Neural progenitor cell (in vitro differentiated cells): Measurements from ENCODE around the gene SLC35A5. TPM values are rescaled to one million over a fixed set of nuclear protein-coding genes. Genes with fewer than 3 reads are reported as not detected.
"Not testable (repeated sequence)": the region's sequence is repeated elsewhere in the genome, so short reads cannot be mapped to it uniquely, and the experiment has no call there.

Experiments used
- DNase-seq: peaks from one replicate; pipeline ENCODE4 v3.0.0-alpha.2; 2016; ENCODE audit warnings: low spot score
- H2AFZ ChIP-seq: fragments of 200-600 bp; sonication (generic); replicated peaks from 2 replicates; pipeline ENCODE4 v1.6.1; 2016; ENCODE audit warnings: antibody characterized with exemption
- H3F3A ChIP-seq: fragments of 200-600 bp; sonication (generic); 2 replicates; pipeline ENCODE4 v1.6.1; 2016; ENCODE audit warnings: antibody characterized with exemption, low read depth
- H3K27ac ChIP-seq: fragments of 200-600 bp; sonication (generic); 2 replicates; pipeline ENCODE4 v1.5.1; 2016; ENCODE audit warnings: mild to moderate bottlenecking
- H3K27me3 ChIP-seq: fragments of 200-600 bp; sonication (generic); 2 replicates; pipeline ENCODE4 v1.6.1; 2016; ENCODE audit warnings: mild to moderate bottlenecking, moderate library complexity
- H3K36me3 ChIP-seq: fragments of 200-600 bp; sonication (generic); 2 replicates; pipeline ENCODE4 v1.5.1; 2016
- H3K4me1 ChIP-seq: fragments of 200-600 bp; sonication (generic); 2 replicates; pipeline ENCODE4 v1.6.1; 2016; ENCODE audit warnings: mixed run types
- H3K4me2 ChIP-seq: fragments of 200-600 bp; sonication (generic); 2 replicates; pipeline ENCODE4 v1.6.1; 2016
- H3K4me3 ChIP-seq: fragments of 200-600 bp; sonication (generic); 2 replicates; pipeline ENCODE4 v1.5.1; 2016
- H3K79me2 ChIP-seq: fragments of 200-600 bp; sonication (generic); 2 replicates; pipeline ENCODE4 v1.6.1; 2016; ENCODE audit warnings: low read depth
- H3K9ac ChIP-seq: fragments of 200-600 bp; sonication (generic); 2 replicates; pipeline ENCODE4 v1.6.1; 2016
- H3K9me3 ChIP-seq: fragments of 200-600 bp; sonication (generic); 2 replicates; pipeline ENCODE4 v1.5.1; 2016; ENCODE audit warnings: low read depth
- H4K20me1 ChIP-seq: fragments of 200-600 bp; sonication (generic); 2 replicates; pipeline ENCODE4 v1.6.1; 2016; ENCODE audit warnings: low read depth
- H3K27ac Mint-ChIP-seq: 3 replicates; pipeline ENCODE4 v1.8.0; 2021; ENCODE audit warnings: mixed read lengths
- H3K27me3 Mint-ChIP-seq: 2 replicates; pipeline ENCODE4 v1.8.0; 2022; ENCODE audit warnings: low read depth, mild to moderate bottlenecking, inconsistent platforms, moderate library complexity, mixed read lengths; ENCODE audit not compliant: insufficient read depth
- H3K36me3 Mint-ChIP-seq: 3 replicates; pipeline ENCODE4 v1.8.0; 2021; ENCODE audit warnings: mixed read lengths
- H3K4me1 Mint-ChIP-seq: 3 replicates; pipeline ENCODE4 v1.8.0; 2021; ENCODE audit warnings: mixed read lengths
- H3K4me3 Mint-ChIP-seq: 3 replicates; pipeline ENCODE4 v1.8.0; 2021; ENCODE audit warnings: mild to moderate bottlenecking, moderate library complexity, mixed read lengths
- H3K9me3 Mint-ChIP-seq: 3 replicates; pipeline ENCODE4 v1.8.0; 2020; ENCODE audit warnings: mixed read lengths
- CTCF ChIP-seq: fragments of 200-600 bp; sonication (generic); IDR thresholded peaks from 2 replicates; pipeline ENCODE4 v1.5.1; 2017; ENCODE audit warnings: antibody characterized with exemption, mild to moderate bottlenecking
- EZH2 ChIP-seq: fragments of 200-600 bp; sonication (generic); IDR thresholded peaks from 2 replicates; pipeline ENCODE4 v1.6.1; 2017; ENCODE audit warnings: antibody characterized with exemption, mild to moderate bottlenecking, moderate library complexity
- EZH2phosphoT487 ChIP-seq: fragments of 200-600 bp; sonication (generic); IDR thresholded peaks from 2 replicates; pipeline ENCODE4 v1.6.1; 2017; ENCODE audit warnings: antibody characterized with exemption
- total RNA-seq: library from RNA; depleted of rRNA; stranded (reverse); fragments of >200 nt; gene quantifications from 2 replicates; pipeline ENCODE4 v1.2.3, GENCODE V29; 2015; ENCODE audit warnings: low replicate concordance

The SLC35A5 gene
- total RNA-seq, 1 donor from 2014 or later, result 59.7 TPM

- H3K4me1 Mint-ChIP-seq, result no peaks in the 10 kb centered on the region
- H3K9ac ChIP-seq, result no peak overlapping the region
- H3K4me2 ChIP-seq, result no peak overlapping the region
- peaks cover 2% of the 10 kb centered on the region for H3K27me3 Mint-ChIP-seq
- no peaks in the 10 kb centered on the region for H3F3A ChIP-seq
- H4K20me1 ChIP-seq, result no peaks in the 10 kb centered on the region
- no peaks in the 10 kb centered on the region for H3K9me3 Mint-ChIP-seq
- H3K4me3 ChIP-seq, result no peak overlapping the region
- no peaks in the 10 kb centered on the region for H3K4me1 ChIP-seq
- no peak overlapping the region for H3K27ac Mint-ChIP-seq
- no peaks in the 10 kb centered on the region for H3K36me3 ChIP-seq
- H3K79me2 ChIP-seq, result no peaks in the 10 kb centered on the region
- no peaks in the 10 kb centered on the region for H3K27me3 ChIP-seq
- H3K36me3 Mint-ChIP-seq, result peaks cover 4% of the 10 kb centered on the region
- H2AFZ ChIP-seq, result no peak overlapping the region
- no peak overlapping the region for H3K4me3 Mint-ChIP-seq
- no peak overlapping the region for H3K27ac ChIP-seq
- DNase-seq, result peak; percentile 69
- no peaks in the 10 kb centered on the region for H3K9me3 ChIP-seq
- TF ChIP-seq EZH2, result no peak
- TF ChIP-seq EZH2phosphoT487, result no peak
- TF ChIP-seq CTCF, result peak; percentile 81
These were observed 42.3 kb upstream of the SLC35A5 start for GRCh38 chr3:112519424-112520001.

- H3K4me3 Mint-ChIP-seq, H3F3A ChIP-seq, H3K4me2 ChIP-seq, H2AFZ ChIP-seq, H3K9me3 Mint-ChIP-seq, H3K4me3 ChIP-seq, H3K4me1 ChIP-seq, DNase-seq, H3K79me2 ChIP-seq, H3K27ac Mint-ChIP-seq, H4K20me1 ChIP-seq, H3K36me3 ChIP-seq, H3K9ac ChIP-seq, H3K27me3 ChIP-seq, H3K27me3 Mint-ChIP-seq, H3K9me3 ChIP-seq, H3K27ac ChIP-seq, H3K4me1 Mint-ChIP-seq: not testable (repeated sequence)
- H3K36me3 Mint-ChIP-seq, result peaks cover 15% of the 10 kb centered on the region
These were observed 37.7 kb upstream of the SLC35A5 start for GRCh38 chr3:112524127-112524526.

GRCh38 chr3:112530573-112530972, 31.3 kb upstream of the SLC35A5 start:
- H3F3A ChIP-seq, result peaks cover 7% of the 10 kb centered on the region
- H3K4me3 ChIP-seq, result no peak overlapping the region
- no peak overlapping the region for H3K27ac ChIP-seq
- H3K4me1 ChIP-seq, result no peaks in the 10 kb centered on the region
- no peaks in the 10 kb centered on the region for H3K9me3 Mint-ChIP-seq
- H3K27ac Mint-ChIP-seq, result no peak overlapping the region
- no peaks in the 10 kb centered on the region for H3K4me1 Mint-ChIP-seq
- no peaks in the 10 kb centered on the region for H3K9me3 ChIP-seq
- H4K20me1 ChIP-seq, result no peaks in the 10 kb centered on the region
- H3K79me2 ChIP-seq, result no peaks in the 10 kb centered on the region
- TF ChIP-seq EZH2 (no peak), EZH2phosphoT487 (no peak), CTCF (no peak)
- H2AFZ ChIP-seq, result no peak overlapping the region
- H3K36me3 Mint-ChIP-seq, result peaks cover 16% of the 10 kb centered on the region
- H3K9ac ChIP-seq, result no peak overlapping the region
- no peak overlapping the region for H3K4me3 Mint-ChIP-seq
- DNase-seq, result no peak
- H3K27me3 ChIP-seq, result no peaks in the 10 kb centered on the region
- H3K4me2 ChIP-seq, result no peak overlapping the region
- H3K27me3 Mint-ChIP-seq, result peaks cover 2% of the 10 kb centered on the region
- no peaks in the 10 kb centered on the region for H3K36me3 ChIP-seq

GRCh38 chr3:112531358-112531781, 30.5 kb upstream of the SLC35A5 start:
- Mint-ChIP-seq H3K27me3 (peaks cover 2% of the 10 kb centered on the region), H3K36me3 (peaks cover 16% of the 10 kb centered on the region), H3K4me1 (no peaks in the 10 kb centered on the region), H3K27ac (no peak overlapping the region), H3K4me3 (no peak overlapping the region), H3K9me3 (no peaks in the 10 kb centered on the region)
- H3K27me3 ChIP-seq, result no peaks in the 10 kb centered on the region
- no peak overlapping the region for H3K4me3 ChIP-seq
- H2AFZ ChIP-seq, result no peak overlapping the region
- no peak overlapping the region for H3K9ac ChIP-seq
- no peaks in the 10 kb centered on the region for H3K4me1 ChIP-seq
- no peaks in the 10 kb centered on the region for H3K36me3 ChIP-seq
- no peak overlapping the region for H3K27ac ChIP-seq
- TF ChIP-seq EZH2, result no peak
- TF ChIP-seq CTCF, result peak; percentile 73
- no peak for TF ChIP-seq EZH2phosphoT487
- peaks cover 7% of the 10 kb centered on the region for H3F3A ChIP-seq
- peak; percentile 15 for DNase-seq
- no peaks in the 10 kb centered on the region for H3K79me2 ChIP-seq
- H3K9me3 ChIP-seq, result no peaks in the 10 kb centered on the region
- no peak overlapping the region for H3K4me2 ChIP-seq
- no peaks in the 10 kb centered on the region for H4K20me1 ChIP-seq
